Breast epithelium (tissue), 4 donors: ENCODE data around the gene CGB2. TPM values are rescaled to one million over a fixed set of nuclear protein-coding genes. Genes with fewer than 3 reads are reported as not detected.

ENCODE experiments used
- DNase-seq, 2 donors: peaks; one replicate each; pipeline ENCODE4 v3.0.0-alpha.2; 2019; ENCODE audit warnings: low spot score in 2 of 2
- H3K27ac ChIP-seq, 2 donors: fragments of 200-600 bp; sonication (generic) in 1 of 2; one replicate each; pipeline ENCODE4 v1.5.1; 2016 to 2019; ENCODE audit warnings: mild to moderate bottlenecking in 1 of 2
- H3K27me3 ChIP-seq, 2 donors: fragments of 200-600 bp; sonication (generic) in 1 of 2; one replicate each; pipeline versions ENCODE4 v1.5.1 to v1.6.0; 2017 to 2019; ENCODE audit warnings: control low read depth in 1 of 2, mild to moderate bottlenecking in 1 of 2
- H3K36me3 ChIP-seq: fragments of 200-600 bp; one replicate; pipeline ENCODE4 v1.5.1; 2019
- H3K4me1 ChIP-seq, 2 donors: fragments of 200-600 bp; sonication (generic); one replicate each; pipeline ENCODE4 v1.5.1; 2016 to 2019; ENCODE audit warnings: control low read depth in 1 of 2
- H3K4me3 ChIP-seq, 3 donors: fragments of 200-600 bp; sonication (generic); 1 replicate in 2 of 3; 2 replicates in 1 of 3; pipeline ENCODE4 v1.5.1; 2016 to 2019; ENCODE audit warnings: mild to moderate bottlenecking in 3 of 3, moderate library complexity in 2 of 3
- H3K9me3 ChIP-seq, 2 donors: fragments of 200-600 bp; sonication (generic) in 1 of 2; one replicate each; pipeline ENCODE4 v1.5.1; 2016 to 2019; ENCODE audit warnings: control low read depth in 1 of 2
- CTCF ChIP-seq, 3 donors: fragments of 450-650 bp; IDR thresholded peaks; one replicate each; pipeline ENCODE4 v1.5.1; 2016 to 2017; ENCODE audit warnings: antibody characterized with exemption in 3 of 3, mild to moderate bottlenecking in 3 of 3, moderate library complexity in 3 of 3
- POLR2A ChIP-seq: fragments of 450-650 bp; IDR thresholded peaks from one replicate; pipeline ENCODE4 v1.6.1; 2016; ENCODE audit warnings: antibody characterized with exemption, mild to moderate bottlenecking, moderate library complexity
- POLR2AphosphoS5 ChIP-seq, 3 donors: sonication (generic); formaldehyde crosslinking; IDR thresholded peaks; one replicate each; pipeline ENCODE4 v1.6.1; 2017; ENCODE audit warnings: antibody characterized with exemption in 3 of 3
- intact Hi-C: fragments of 100-400 bp; cut with DNase I; formaldehyde crosslinking; loops from one replicate; pipeline ENCODE4 v1.15.1; 2023; ENCODE audit warnings: low total_unique reads
- total RNA-seq, 3 donors: library from RNA; depleted of rRNA; stranded (reverse); fragments of >200 nt; gene quantifications; one replicate each; pipeline ENCODE4 v1.1.0, GENCODE V29; 2016

Gene CGB2
- total RNA-seq, 3 donors from 2014 or later = not detected

- peaks cover 7% of the 10 kb centered on the region for H3K36me3 ChIP-seq
- intact Hi-C loops = no loop called here
- no peak for DNase-seq
- no peak overlapping the region for H3K4me3 ChIP-seq
- H3K27ac ChIP-seq = no peak overlapping the region
- H3K9me3 ChIP-seq = no peaks in the 10 kb centered on the region
- no peaks in the 10 kb centered on the region for H3K27me3 ChIP-seq
- TF ChIP-seq CTCF (IDR thresholded peaks at IDR 0.05) (no peak), POLR2A (no peak), POLR2AphosphoS5 (IDR thresholded peaks at IDR 0.05) (no peak)
- no peaks in the 10 kb centered on the region for H3K4me1 ChIP-seq
These were observed 21.9 kb upstream of the CGB2 start for GRCh38 chr19:49009828-49010227.

- TF ChIP-seq POLR2AphosphoS5 (IDR thresholded peaks at IDR 0.05) (no peak), CTCF (IDR thresholded peaks at IDR 0.05) (no peak), POLR2A (no peak)
- intact Hi-C loops = no loop called here
- H3K27me3 ChIP-seq = no peaks in the 10 kb centered on the region
- H3K27ac ChIP-seq = no peak overlapping the region
- H3K36me3 ChIP-seq = peaks cover 9% of the 10 kb centered on the region
- H3K9me3 ChIP-seq = no peaks in the 10 kb centered on the region
- no peak for DNase-seq
- no peaks in the 10 kb centered on the region for H3K4me1 ChIP-seq
- H3K4me3 ChIP-seq = no peak overlapping the region
These were observed 21.2 kb upstream of the CGB2 start for GRCh38 chr19:49010453-49010852.

- intact Hi-C loops = no loop called here
- no peak overlapping the region for H3K27ac ChIP-seq
- H3K4me1 ChIP-seq = no peaks in the 10 kb centered on the region
- no peak overlapping the region for H3K4me3 ChIP-seq
- H3K9me3 ChIP-seq = no peaks in the 10 kb centered on the region
- H3K27me3 ChIP-seq = no peaks in the 10 kb centered on the region
- DNase-seq = no peak
- TF ChIP-seq CTCF (IDR thresholded peaks at IDR 0.05) (no peak), POLR2AphosphoS5 (IDR thresholded peaks at IDR 0.05) (no peak), POLR2A (no peak)
- H3K36me3 ChIP-seq = peaks cover 9% of the 10 kb centered on the region
These were observed 20.5 kb upstream of the CGB2 start for GRCh38 chr19:49011194-49011593.

- no peaks in the 10 kb centered on the region for H3K27me3 ChIP-seq
- no peak overlapping the region for H3K4me3 ChIP-seq
- no peak for TF ChIP-seq POLR2AphosphoS5 (IDR thresholded peaks at IDR 0.05)
- TF ChIP-seq POLR2A = no peak
- TF ChIP-seq CTCF (IDR thresholded peaks at IDR 0.05) = no peak
- DNase-seq = no peak
- peaks cover 4% of the 10 kb centered on the region for H3K36me3 ChIP-seq
- peaks cover 0 to 4% of the 10 kb centered on the region in 2 donors for H3K4me1 ChIP-seq
- H3K9me3 ChIP-seq = no peaks in the 10 kb centered on the region
- intact Hi-C loops = no loop called here
- no peak overlapping the region for H3K27ac ChIP-seq
These were observed 17.4 kb upstream of the CGB2 start for GRCh38 chr19:49014123-49014869.

GRCh38 chr19:49014870-49015255, 16.8 kb upstream of the CGB2 start:
- TF ChIP-seq POLR2A = no peak
- TF ChIP-seq POLR2AphosphoS5 (IDR thresholded peaks at IDR 0.05) = no peak
- TF ChIP-seq CTCF (IDR thresholded peaks at IDR 0.05) = no peak
- peaks cover 0 to 6% of the 10 kb centered on the region in 2 donors for H3K4me1 ChIP-seq
- peaks cover 4% of the 10 kb centered on the region for H3K36me3 ChIP-seq
- intact Hi-C loops = no loop called here
- no peak for DNase-seq
- H3K4me3 ChIP-seq = no peak overlapping the region
- H3K9me3 ChIP-seq = no peaks in the 10 kb centered on the region
- no peak overlapping the region for H3K27ac ChIP-seq
- H3K27me3 ChIP-seq = no peaks in the 10 kb centered on the region
